Mesendoderm (in vitro differentiated cells): ENCODE data around the gene GAL3ST2.

Experiments used
- DNase-seq: peaks from one replicate; pipeline ENCODE4 v3.0.0; 2013
- H2AK5ac ChIP-seq: 2 replicates; pipeline ENCODE4 v1.6.1; 2013; ENCODE audit warnings: low read length, inconsistent platforms
- H2BK120ac ChIP-seq: 2 replicates; pipeline ENCODE4 v1.6.1; 2013; ENCODE audit warnings: low read depth, mild to moderate bottlenecking, low read length, moderate library complexity, mixed read lengths
- H2BK15ac ChIP-seq: replicated peaks from 2 replicates; pipeline ENCODE4 v1.6.1; 2013; ENCODE audit warnings: low read depth, mild to moderate bottlenecking, moderate library complexity
- H2BK5ac ChIP-seq: 2 replicates; pipeline ENCODE4 v1.6.1; 2013; ENCODE audit warnings: low read length, inconsistent platforms
- H3K18ac ChIP-seq: 2 replicates; pipeline ENCODE4 v1.6.1; 2013; ENCODE audit warnings: mild to moderate bottlenecking, low read length, mixed read lengths
- H3K23ac ChIP-seq: one replicate; pipeline ENCODE4 v1.6.1; 2013; ENCODE audit warnings: low read length
- H3K27ac ChIP-seq: 2 replicates; pipeline ENCODE4 v1.5.1; 2013; ENCODE audit warnings: low read depth, mild to moderate bottlenecking, inconsistent platforms, low read length, moderate library complexity
- H3K27me3 ChIP-seq: 2 replicates; pipeline ENCODE4 v1.6.1; 2013; ENCODE audit warnings: low read length, control low read depth, mild to moderate bottlenecking, inconsistent platforms; ENCODE audit not compliant: insufficient read depth, poor library complexity
- H3K36me3 ChIP-seq: 2 replicates; pipeline ENCODE4 v1.6.1; 2013; ENCODE audit warnings: low read length, inconsistent platforms; ENCODE audit not compliant: control insufficient read depth, insufficient read depth
- H3K4ac ChIP-seq: one replicate; pipeline ENCODE4 v1.6.1; 2013; ENCODE audit warnings: low read depth, mild to moderate bottlenecking, low read length, moderate library complexity
- H3K4me1 ChIP-seq: 2 replicates; pipeline ENCODE4 v1.6.1; 2013; ENCODE audit warnings: low read depth, low read length, inconsistent platforms; ENCODE audit not compliant: control insufficient read depth
- H3K4me2 ChIP-seq: 2 replicates; pipeline ENCODE4 v1.6.1; 2013; ENCODE audit warnings: low read length
- H3K4me3 ChIP-seq: 2 replicates; pipeline ENCODE4 v1.5.1; 2013; ENCODE audit warnings: mild to moderate bottlenecking, low read length
- H3K56ac ChIP-seq: one replicate; pipeline ENCODE4 v1.6.1; 2013; ENCODE audit warnings: low read length
- H3K79me1 ChIP-seq: 2 replicates; pipeline ENCODE4 v1.6.1; 2013; ENCODE audit warnings: low read length, inconsistent platforms
- H3K79me2 ChIP-seq: 2 replicates; pipeline ENCODE4 v1.6.1; 2013; ENCODE audit warnings: mild to moderate bottlenecking, low read length; ENCODE audit not compliant: control insufficient read depth, insufficient read depth
- H3K9ac ChIP-seq: 2 replicates; pipeline ENCODE4 v1.6.1; 2013; ENCODE audit warnings: low read length, inconsistent platforms
- H4K5ac ChIP-seq: one replicate; pipeline ENCODE4 v1.6.1; 2013; ENCODE audit warnings: low read length
- H4K8ac ChIP-seq: one replicate; pipeline ENCODE4 v1.6.1; 2013; ENCODE audit warnings: low read depth, mild to moderate bottlenecking, control low read depth, low read length, moderate library complexity
- WGBS: extraction: QIAGEN DNeasy Blood & Tissue Kit; methylation state at CpG from one replicate; pipeline ENCODE4 v1.1.7; 2013; ENCODE audit warnings: low lambda C conversion rate, missing lambda C conversion rate; ENCODE audit not compliant: insufficient coverage; ENCODE audit errors: extremely low coverage; 5-methylcytosine and 5-hydroxymethylcytosine counted together

GAL3ST2 gene

DNA sequence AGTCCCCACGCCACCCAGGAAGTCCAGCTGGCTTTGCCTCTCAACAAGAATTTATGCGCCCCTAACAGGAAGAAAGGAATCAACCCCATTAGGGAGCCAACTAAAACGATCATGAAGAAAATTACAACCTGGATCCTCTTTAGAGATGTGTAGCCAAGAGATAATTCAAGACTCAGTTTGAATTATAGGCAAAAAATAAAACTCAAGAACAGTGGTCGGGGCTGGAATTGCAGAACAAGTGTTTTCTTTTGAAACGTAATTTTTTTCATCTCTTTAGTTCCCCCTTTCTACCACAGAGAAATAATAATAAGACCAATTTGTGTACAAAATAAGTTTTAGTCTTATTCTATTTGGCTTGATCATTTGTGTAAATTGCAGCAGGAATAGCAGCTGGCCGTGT is 59.7 kb downstream of the GAL3ST2 start:
- Histone ChIP-seq H3K9ac (no peak overlapping the region), H4K8ac (no peak overlapping the region), H2BK120ac (no peak overlapping the region), H2AK5ac (no peak overlapping the region), H4K5ac (no peak overlapping the region), H2BK15ac (no peak overlapping the region), H3K4ac (no peak overlapping the region), H3K79me2 (no peaks in the 10 kb centered on the region), H3K27ac (no peak overlapping the region), H3K56ac (no peak overlapping the region), H3K4me2 (no peak overlapping the region), H3K23ac (no peak overlapping the region), H2BK5ac (no peak overlapping the region), H3K36me3 (no peaks in the 10 kb centered on the region), H3K4me1 (no peaks in the 10 kb centered on the region), H3K79me1 (no peaks in the 10 kb centered on the region), H3K4me3 (no peak overlapping the region), H3K18ac (no peak overlapping the region), H3K27me3 (no peaks in the 10 kb centered on the region)
- DNase-seq: no peak
- no CpG with 5 or more reads among the region's 6 CpGs for whole genome bisulfite sequencing

DNA sequence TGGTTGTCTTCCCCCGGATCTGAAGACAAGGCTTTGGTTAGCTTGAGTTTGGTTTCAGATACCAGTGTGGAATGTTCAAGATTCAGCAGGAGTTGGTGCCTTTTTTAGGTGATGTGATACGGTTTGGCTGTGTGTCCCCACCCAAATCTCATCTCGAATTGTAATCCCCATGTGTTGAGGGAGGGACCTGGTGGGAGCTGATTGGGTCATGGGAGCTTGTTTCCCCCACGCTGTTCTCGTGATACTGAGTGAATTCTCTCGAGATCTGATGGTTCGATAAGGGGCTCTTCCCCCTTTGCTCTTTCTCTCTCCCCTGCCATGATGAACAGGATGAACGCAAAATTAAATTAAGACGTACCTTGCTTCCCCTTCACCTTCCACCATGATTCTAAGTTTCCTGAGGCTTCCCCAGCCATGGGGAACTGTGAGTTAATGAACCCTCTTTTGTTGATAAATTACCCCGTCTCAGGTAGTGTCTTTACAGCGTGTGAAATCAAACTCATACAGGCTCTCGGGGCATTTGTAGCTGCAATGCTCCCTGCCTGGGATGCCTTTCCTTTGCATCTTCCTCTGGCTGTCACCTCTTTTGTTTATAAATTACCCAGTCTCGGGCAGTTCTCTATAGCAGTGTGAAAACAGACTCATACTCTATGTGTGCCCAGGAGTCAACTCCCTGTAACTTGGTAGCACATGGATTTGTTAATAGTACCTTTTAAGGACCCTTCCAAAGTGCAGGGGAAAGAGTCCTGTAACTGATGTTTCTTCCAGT is 60.8 kb downstream of the GAL3ST2 start:
- DNase-seq: peak; percentile 51
- no CpG with 5 or more reads among the region's 13 CpGs for WGBS

DNA sequence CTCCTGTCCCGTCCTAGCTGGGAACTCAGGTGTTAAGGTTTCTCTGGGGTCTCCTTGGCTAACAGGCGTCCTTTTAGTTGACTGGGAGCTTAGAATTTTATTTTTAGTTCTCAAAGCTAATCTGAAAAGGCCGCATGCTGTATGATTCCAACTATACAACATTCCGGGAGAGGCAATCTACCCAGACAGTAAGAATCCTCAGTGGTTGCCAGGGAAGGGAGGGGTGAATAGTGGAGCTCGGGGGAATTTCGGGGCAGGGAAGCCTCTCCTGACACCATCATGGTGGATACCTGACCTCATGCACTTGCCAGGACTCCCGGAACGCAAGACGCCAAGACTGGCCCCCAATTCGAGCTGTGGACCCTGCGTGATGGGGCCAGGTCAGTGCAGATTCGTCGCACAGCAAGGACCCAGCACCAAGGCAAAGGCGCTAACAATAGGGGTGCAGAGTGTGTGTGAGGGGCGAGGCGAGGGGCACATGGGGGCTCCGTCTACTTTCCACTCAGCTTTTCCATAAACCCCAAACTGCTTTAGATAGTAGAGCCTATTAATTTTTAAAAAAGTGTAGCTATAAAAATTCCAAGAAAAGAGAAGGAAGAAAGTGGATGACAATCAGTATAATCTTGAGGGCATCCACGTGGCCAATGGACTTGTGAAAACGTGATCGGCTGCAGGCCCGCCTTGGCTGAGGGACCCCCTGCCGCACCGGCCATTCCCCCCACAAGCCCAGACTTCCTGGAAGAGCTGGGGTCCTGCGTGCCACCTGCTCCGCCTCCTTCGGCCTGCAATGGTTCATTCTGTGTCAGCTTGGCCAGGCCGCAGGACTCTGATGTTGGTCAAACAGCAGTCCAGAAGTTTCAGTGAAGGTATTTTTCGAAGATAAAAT is 64.8 kb downstream of the GAL3ST2 start:
- H3K79me1 ChIP-seq: no peaks in the 10 kb centered on the region
- no peak overlapping the region for H3K4ac ChIP-seq
- H3K9ac ChIP-seq: no peak overlapping the region
- no peak overlapping the region for H3K27ac ChIP-seq
- no peaks in the 10 kb centered on the region for H3K4me1 ChIP-seq
- DNase-seq: no peak
- H2AK5ac ChIP-seq: no peak overlapping the region
- H3K27me3 ChIP-seq: peaks cover 3% of the 10 kb centered on the region
- no peak overlapping the region for H3K18ac ChIP-seq
- H3K36me3 ChIP-seq: no peaks in the 10 kb centered on the region
- H3K4me3 ChIP-seq: no peak overlapping the region
- H4K8ac ChIP-seq: no peak overlapping the region
- H3K4me2 ChIP-seq: no peak overlapping the region
- H2BK5ac ChIP-seq: no peak overlapping the region
- H4K5ac ChIP-seq: no peak overlapping the region
- WGBS: no CpG with 5 or more reads among the region's 28 CpGs
- no peak overlapping the region for H2BK120ac ChIP-seq
- no peak overlapping the region for H3K23ac ChIP-seq
- no peak overlapping the region for H3K56ac ChIP-seq
- H2BK15ac ChIP-seq: no peak overlapping the region
- H3K79me2 ChIP-seq: no peaks in the 10 kb centered on the region

More for the DNA sequence above, 60.8 kb downstream of the GAL3ST2 start:
- H2BK120ac ChIP-seq: no peak overlapping the region
- no peak overlapping the region for H3K9ac ChIP-seq
- H3K56ac ChIP-seq: no peak overlapping the region
- no peak overlapping the region for H3K4me2 ChIP-seq
- no peaks in the 10 kb centered on the region for H3K4me1 ChIP-seq
- no peak overlapping the region for H2BK15ac ChIP-seq
- no peak overlapping the region for H2BK5ac ChIP-seq
- H3K23ac ChIP-seq: no peak overlapping the region
- no peaks in the 10 kb centered on the region for H3K79me2 ChIP-seq
- no peaks in the 10 kb centered on the region for H3K36me3 ChIP-seq
- no peak overlapping the region for H4K5ac ChIP-seq
- H3K27ac ChIP-seq: no peak overlapping the region
- H4K8ac ChIP-seq: no peak overlapping the region
- H3K18ac ChIP-seq: no peak overlapping the region
- no peak overlapping the region for H3K4ac ChIP-seq
- H3K4me3 ChIP-seq: no peak overlapping the region
- no peak overlapping the region for H2AK5ac ChIP-seq
- no peaks in the 10 kb centered on the region for H3K27me3 ChIP-seq
- H3K79me1 ChIP-seq: no peaks in the 10 kb centered on the region

DNA sequence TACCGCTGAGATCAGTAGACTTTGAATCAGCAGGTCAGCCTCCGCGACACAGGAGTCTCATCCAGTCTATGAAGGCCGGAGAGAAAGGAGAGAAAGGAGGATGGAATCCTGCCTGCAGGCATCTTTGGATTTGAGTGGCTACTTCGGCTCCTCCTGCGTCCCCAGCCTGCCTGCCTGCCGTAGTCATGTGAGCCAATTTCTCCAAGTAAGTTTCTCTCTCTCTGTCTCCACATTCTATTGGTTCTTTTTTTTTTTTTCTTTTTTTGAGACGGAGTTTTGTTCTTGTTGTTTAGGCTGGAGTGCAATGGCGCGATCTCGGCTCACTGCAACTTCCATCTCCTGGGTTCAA is 65.4 kb downstream of the GAL3ST2 start:
- Histone ChIP-seq H3K4me3 (no peak overlapping the region), H2BK120ac (no peak overlapping the region), H2AK5ac (no peak overlapping the region), H3K4me1 (no peaks in the 10 kb centered on the region), H3K4ac (no peak overlapping the region), H3K56ac (no peak overlapping the region), H3K36me3 (no peaks in the 10 kb centered on the region), H3K23ac (no peak overlapping the region), H3K79me1 (no peaks in the 10 kb centered on the region), H3K79me2 (no peaks in the 10 kb centered on the region), H3K27ac (no peak overlapping the region), H3K4me2 (no peak overlapping the region), H3K9ac (no peak overlapping the region), H2BK5ac (no peak overlapping the region), H3K27me3 (peaks cover 3% of the 10 kb centered on the region), H2BK15ac (no peak overlapping the region), H4K8ac (no peak overlapping the region), H3K18ac (no peak overlapping the region), H4K5ac (no peak overlapping the region)
- no CpG with 5 or more reads among the region's 11 CpGs for WGBS
- no peak for DNase-seq

DNA sequence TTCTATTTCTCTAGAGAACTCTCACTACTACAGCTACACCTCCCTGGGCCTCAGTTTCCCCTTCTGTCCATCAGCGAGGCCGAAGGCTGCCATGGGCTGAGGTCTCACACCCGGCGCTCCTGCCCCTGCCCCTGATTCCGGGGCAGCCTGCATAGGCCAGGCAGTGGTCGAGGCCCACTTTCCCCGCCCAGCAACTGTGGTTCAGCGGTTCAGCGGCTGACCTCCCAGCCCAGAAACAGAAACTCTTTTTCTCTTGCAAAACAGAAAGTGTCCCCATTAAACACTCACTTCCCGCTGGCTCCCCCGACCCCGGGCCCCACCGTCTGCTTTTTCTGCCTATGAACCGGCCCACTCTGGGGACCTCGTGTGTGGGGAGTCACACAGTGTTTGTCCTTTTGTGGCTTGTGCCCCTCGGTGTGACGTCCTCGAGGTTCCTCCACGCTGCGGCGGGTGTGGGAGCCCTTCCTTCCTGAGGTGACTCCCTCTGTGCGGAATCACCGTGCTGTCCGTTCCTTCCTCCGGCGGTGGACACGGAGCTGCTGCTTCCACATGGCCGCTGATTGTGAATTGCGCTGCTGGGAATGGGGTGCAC is 66.1 kb downstream of the GAL3ST2 start:
- no peak for DNase-seq
- Histone ChIP-seq H3K23ac (no peak overlapping the region), H3K18ac (no peak overlapping the region), H3K36me3 (no peaks in the 10 kb centered on the region), H3K79me1 (no peaks in the 10 kb centered on the region), H2BK15ac (no peak overlapping the region), H3K27me3 (peaks cover 3% of the 10 kb centered on the region), H3K4ac (no peak overlapping the region), H4K5ac (no peak overlapping the region), H2AK5ac (no peak overlapping the region), H3K9ac (no peak overlapping the region), H4K8ac (no peak overlapping the region), H2BK5ac (no peak overlapping the region), H3K4me3 (no peak overlapping the region), H3K79me2 (no peaks in the 10 kb centered on the region), H3K4me1 (no peaks in the 10 kb centered on the region), H3K4me2 (no peak overlapping the region), H3K27ac (no peak overlapping the region), H3K56ac (peak overlapping the region; percentile 62), H2BK120ac (no peak overlapping the region)
- no CpG with 5 or more reads among the region's 29 CpGs for WGBS
